HepG2 (cell line): ENCODE measurements around the gene PTPRD. TPM values are rescaled to one million over a fixed set of nuclear protein-coding genes. Genes with fewer than 3 reads are reported as not detected.

ENCODE experiments used
- ATAC-seq: fragments of 200-7000 bp; cut with Tn5 transposase; 3 replicates; pipeline ENCODE4 v1.9.1; 2020; ENCODE audit warnings: mild to moderate bottlenecking, moderate library complexity
- BruUV-seq: library from RNA; stranded (reverse); fragments of 400-500 nt; replicated peaks from 2 replicates; lab custom pipeline; 2021; lab: Mats Ljungman, UMichigan
- CTCF ChIA-PET: fragments of 300-600 bp; formaldehyde crosslinking; extraction: SDS; loops from one replicate; lab custom pipeline; 2021; ENCODE audit warnings: low total read pairs, inconsistent platforms, low intra/inter-chr PET ratio; lab: Yijun Ruan, JAX
- POLR2A ChIA-PET: fragments of 350-600 bp; sonication (Branson Sonifier 250); formaldehyde crosslinking; loops from one replicate; lab custom pipeline; 2020; ENCODE audit warnings: antibody characterized with exemption, inconsistent platforms; lab: Yijun Ruan, JAX
- DNase-seq: peaks from one replicate; pipeline ENCODE4 v3.0.0-alpha.2; 2015; ENCODE audit warnings: low spot score
- FAIRE-seq: peaks from 3 replicates; lab custom pipeline; 2011; peaks lifted over from hg19 to GRCh38; lab: Jason Lieb, UNC
- H2AFZ ChIP-seq: one replicate; pipeline ENCODE4 v1.6.1; 2011; ENCODE audit warnings: low read length, inconsistent platforms
- H3K27ac ChIP-seq: fragments of 300-600 bp; 3 replicates; pipeline ENCODE4 v1.8.0; 2011; ENCODE audit warnings: mixed run types, mild to moderate bottlenecking, mixed read lengths, low read length, inconsistent platforms; ENCODE audit not compliant: insufficient read depth; ENCODE audit errors: extremely low read length
- H3K27me3 ChIP-seq, 2 experiments: fragments of 200-600 bp in 1 of 2; 2 replicates in 1 of 2; 3 replicates in 1 of 2; pipeline versions ENCODE4 v1.6.0 to v1.8.0; 2011; ENCODE audit warnings: low read length in 2 of 2, mild to moderate bottlenecking in 2 of 2, moderate library complexity in 2 of 2, inconsistent platforms in 1 of 2; ENCODE audit not compliant: insufficient read depth in 2 of 2, control insufficient read depth in 1 of 2
- H3K36me3 ChIP-seq, 2 experiments: fragments of 200-600 bp in 1 of 2; replicated peaks in 1 of 2; 2 replicates in 1 of 2; 3 replicates in 1 of 2; pipeline versions ENCODE4 v1.5.1 to v1.8.0; 2011; ENCODE audit warnings: low read length in 2 of 2, inconsistent platforms in 1 of 2; ENCODE audit not compliant: insufficient read depth in 2 of 2, control insufficient read depth in 1 of 2
- H3K4me1 ChIP-seq: 2 replicates; pipeline ENCODE4 v1.5.1; 2012; ENCODE audit warnings: low read length, inconsistent platforms; ENCODE audit not compliant: insufficient read depth
- H3K4me2 ChIP-seq: 2 replicates; pipeline ENCODE4 v1.6.0; 2011; ENCODE audit warnings: low read depth, low read length, inconsistent platforms
- H3K4me3 ChIP-seq, 3 experiments: fragments of 200-600 bp in 1 of 3; sonication (generic), shearing (Covaris generic) in 1 of 3; replicated peaks in 1 of 3; 2 replicates each; pipeline ENCODE4 v1.5.1; 2011 to 2016; ENCODE audit warnings: low read length in 3 of 3, inconsistent platforms in 2 of 3, low read depth in 2 of 3, mild to moderate bottlenecking in 2 of 3, control low read depth in 1 of 3, mixed read lengths in 1 of 3; ENCODE audit not compliant: insufficient read depth in 1 of 3
- H3K79me2 ChIP-seq: one replicate; pipeline ENCODE4 v1.6.1; 2011; ENCODE audit warnings: low read length, inconsistent platforms; ENCODE audit not compliant: insufficient read depth
- H3K9ac ChIP-seq: 2 replicates; pipeline ENCODE4 v1.6.0; 2011; ENCODE audit warnings: mild to moderate bottlenecking, low read depth, low read length, inconsistent platforms; ENCODE audit not compliant: insufficient read depth
- H3K9me3 ChIP-seq: 2 replicates; pipeline ENCODE4 v1.5.1; 2012; ENCODE audit warnings: mild to moderate bottlenecking, low read length
- H4K20me1 ChIP-seq: 2 replicates; pipeline ENCODE4 v1.6.0; 2011; ENCODE audit warnings: inconsistent platforms, mild to moderate bottlenecking, low read length, moderate library complexity; ENCODE audit not compliant: insufficient read depth
- ARNTL ChIP-seq: sonication (generic); formaldehyde crosslinking; IDR thresholded peaks from 2 replicates; pipeline ENCODE4 v1.4.0; 2020; ENCODE audit warnings: mild to moderate bottlenecking, missing genetic modification reagents
- ASH2L ChIP-seq: fragments of 300-600, 200-600 bp; sonication (generic); IDR thresholded peaks from 2 replicates; pipeline ENCODE4 v1.7.0; 2017; ENCODE audit warnings: low read depth, mild to moderate bottlenecking, moderate library complexity, mixed read lengths, low read length; ENCODE audit not compliant: insufficient read length
- CEBPZ ChIP-seq: IDR thresholded peaks from 2 replicates; pipeline ENCODE4 v1.6.1; 2012; ENCODE audit warnings: low read length, improper control_type of control experiment
- MTA3 ChIP-seq: sonication (generic); formaldehyde crosslinking; IDR thresholded peaks from 2 replicates; pipeline ENCODE4 v1.4.0; 2020; ENCODE audit warnings: missing genetic modification reagents
- MTF1 ChIP-seq: sonication (generic); formaldehyde crosslinking; IDR thresholded peaks from 2 replicates; pipeline ENCODE4 v1.5.0; 2020; ENCODE audit warnings: missing genetic modification reagents
- ZBTB42 ChIP-seq: sonication (generic); formaldehyde crosslinking; IDR thresholded peaks from 2 replicates; pipeline ENCODE4 v1.5.0; 2020; ENCODE audit warnings: mild to moderate bottlenecking, missing genetic modification reagents
- ZFX ChIP-seq: sonication (generic); formaldehyde crosslinking; IDR thresholded peaks from 2 replicates; pipeline ENCODE4 v1.4.0; 2020; ENCODE audit warnings: mild to moderate bottlenecking, low read depth, missing genetic modification reagents, moderate library complexity
- ZKSCAN1 ChIP-seq: fragments of 150-350 bp; IDR thresholded peaks from 2 replicates; pipeline ENCODE4 v1.6.1; 2014; ENCODE audit warnings: low read length
- ZNF143 ChIP-seq: sonication (generic); formaldehyde crosslinking; IDR thresholded peaks from 2 replicates; pipeline ENCODE4 v1.4.0; 2020; ENCODE audit warnings: missing genetic modification reagents
- ZNF629 ChIP-seq: sonication (generic); formaldehyde crosslinking; conservative IDR thresholded peaks from 2 replicates; pipeline ENCODE4 v1.5.0; 2020; ENCODE audit warnings: missing genetic modification reagents
- WGBS: methylation state at CpG from one replicate; pipeline ENCODE4 v1.1.6; 2017; ENCODE audit warnings: low lambda C conversion rate; 5-methylcytosine and 5-hydroxymethylcytosine counted together
- in situ Hi-C: cut with HindIII; loops from 2 replicates; pipeline ENCODE4 v1.10.0; 2017; ENCODE audit warnings: low pct_unique_long_range_greater_than_20kb; ENCODE audit not compliant: extremely low pct_ligation_motif_present
- intact Hi-C: fragments of 100-400 bp; cut with micrococcal nuclease; formaldehyde crosslinking; loops from one replicate; pipeline ENCODE4 v1.10.0; 2022; ENCODE audit not compliant: unreplicated experiment
- polyA plus RNA-seq, 8 experiments: library from polyadenylated mRNA; depleted of rRNA in 3 of 8; stranded (reverse) in 7 of 8; unstranded in 1 of 8; fragments of >200 nt; fragmentation: Illumina TruSeq in 4 of 8; extraction: Trizol in 4 of 8; gene quantifications; 2 replicates each; pipeline versions ENCODE4 v1.2.1 to v1.2.3, GENCODE V29; 2011 to 2016; ENCODE audit warnings: low read depth in 4 of 8, missing spikeins in 1 of 8, mixed read lengths in 1 of 8; ENCODE audit not compliant: insufficient read depth in 1 of 8
- total RNA-seq, 5 experiments: library from RNA; depleted of rRNA; stranded (reverse); fragments of >200 nt; fragmentation: Illumina TruSeq; extraction: Trizol; gene quantifications; 2 replicates each; pipeline ENCODE4 v1.2.3, GENCODE V29; 2016; ENCODE audit warnings: low read depth in 1 of 5

Gene PTPRD
- total and polyA plus RNA-seq, 2 of the 13 experiments (the other 11 are each of a cell fraction or from before 2014, with no cell fraction given) = 0.05 TPM; not detected in 1

DNA sequence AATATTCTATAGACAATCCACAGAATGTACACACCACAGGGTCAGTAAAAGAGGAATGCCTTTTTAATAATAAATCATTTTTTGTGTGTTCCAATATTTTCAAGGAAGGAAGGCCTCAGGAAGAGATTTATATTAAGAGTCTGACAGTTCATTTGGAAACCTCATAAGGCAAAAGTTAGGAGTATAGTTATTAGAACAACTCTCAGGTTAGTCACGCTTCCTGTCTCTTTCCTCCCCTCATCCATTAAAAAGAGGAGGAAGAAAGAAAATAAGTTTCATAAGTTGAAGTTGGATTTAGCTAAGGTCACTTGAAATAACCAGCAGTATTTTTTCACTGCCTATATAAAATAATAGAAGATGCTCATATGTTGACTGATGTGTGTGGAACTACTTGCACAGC, 863.2 kb downstream of the PTPRD start (continued):
- TF ChIP-seq CEBPZ (no peak), ZFX (CRISPR knock-in tag) (no peak), ZNF143 (CRISPR knock-in tag) (no peak), ZKSCAN1 (no peak), ZBTB42 (no peak), ARNTL (no peak), ASH2L (no peak)

DNA sequence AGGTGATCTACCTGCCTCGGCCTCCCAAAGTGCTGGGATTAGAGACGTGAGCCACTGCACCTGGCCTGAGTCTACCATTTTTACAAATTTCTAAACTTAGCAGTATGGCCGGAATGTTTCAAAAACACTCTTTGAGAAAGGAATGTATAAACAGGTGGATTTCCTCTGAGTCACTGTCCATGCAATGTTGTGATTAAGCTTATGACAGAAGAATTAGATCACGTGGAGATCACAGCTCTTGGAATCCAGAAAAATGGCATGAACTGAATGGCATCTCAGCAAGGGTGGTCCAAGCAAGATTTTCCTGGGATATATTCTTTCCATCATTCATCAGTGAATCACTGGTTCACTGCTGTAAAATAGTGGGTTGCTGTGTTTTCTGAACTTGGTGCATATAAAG, 865.0 kb downstream of the PTPRD start:
- Histone ChIP-seq H3K36me3 (no peaks in the 10 kb centered on the region), H3K9me3 (no peaks in the 10 kb centered on the region)
- TF ChIP-seq ZNF629 (CRISPR knock-in tag) (no peak), MTA3 (CRISPR knock-in tag) (no peak), MTF1 (CRISPR knock-in tag) (no peak)
- TF ChIP-seq, all 625 proteins: peak for 0
- no peak for FAIRE-seq
- H4K20me1 ChIP-seq = no peaks in the 10 kb centered on the region
- H2AFZ ChIP-seq = no peak overlapping the region
- ChIA-PET CTCF (no interaction called here), POLR2A (no interaction called here)
- no peaks in the 10 kb centered on the region for H3K79me2 ChIP-seq
- no peak overlapping the region for H3K4me2 ChIP-seq
- no peak overlapping the region for H3K27ac ChIP-seq
- no peak for ATAC-seq
- H3K4me1 ChIP-seq = peaks cover 5% of the 10 kb centered on the region; the same call in 1 of the 2 replicates
- intact Hi-C loops (no loop called here), in situ Hi-C loops (no loop called here)
- no peak overlapping the region for H3K9ac ChIP-seq
- no TSS peak for BruUV-seq
- WGBS = 20% methylated on average over 4 of the region's 4 CpGs
- H3K4me3 ChIP-seq = no peak overlapping the region
- no peaks in the 10 kb centered on the region for H3K27me3 ChIP-seq
- DNase-seq = no peak
